GM15510 (cell line): ENCODE results near the gene HIBCH.

Source experiments
- POLR2A ChIP-seq: IDR thresholded peaks from 3 replicates; pipeline ENCODE4 v1.6.1; 2011; ENCODE audit warnings: borderline replicate concordance; ENCODE audit not compliant: insufficient read length; ENCODE audit errors: extremely low read depth

HIBCH gene

DNA sequence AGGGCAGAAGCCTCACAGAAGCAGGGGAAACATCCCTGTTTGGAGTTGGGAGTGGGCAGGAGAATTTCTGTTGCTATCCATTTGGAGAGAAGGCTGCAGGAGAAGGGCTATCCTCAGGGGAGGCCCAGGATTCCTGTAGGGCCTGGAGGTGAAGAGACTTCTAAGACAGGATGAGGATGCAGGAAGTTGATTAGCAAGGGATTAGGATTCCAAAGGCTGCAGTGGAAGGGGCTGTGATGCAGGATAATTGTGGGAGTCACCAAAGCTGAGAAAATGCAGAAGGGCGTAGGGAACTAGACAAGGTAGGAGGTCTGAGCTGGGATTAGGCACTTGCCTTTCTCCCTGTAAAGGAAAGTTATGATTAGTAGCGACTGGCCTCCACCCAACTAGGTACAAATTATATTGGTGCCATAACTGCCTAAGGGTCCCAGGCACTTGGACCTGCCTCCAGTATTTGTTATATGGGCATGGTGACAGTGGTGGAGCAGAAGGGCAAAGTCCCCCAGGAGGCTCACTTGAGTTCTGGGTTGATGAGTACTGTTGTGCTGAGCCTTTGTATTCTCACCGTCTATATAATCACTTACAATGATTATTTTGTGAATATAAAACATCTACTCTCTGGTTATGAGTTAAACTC lies 160.7 kb downstream of the HIBCH start:
- TF ChIP-seq POLR2A: no peak

DNA sequence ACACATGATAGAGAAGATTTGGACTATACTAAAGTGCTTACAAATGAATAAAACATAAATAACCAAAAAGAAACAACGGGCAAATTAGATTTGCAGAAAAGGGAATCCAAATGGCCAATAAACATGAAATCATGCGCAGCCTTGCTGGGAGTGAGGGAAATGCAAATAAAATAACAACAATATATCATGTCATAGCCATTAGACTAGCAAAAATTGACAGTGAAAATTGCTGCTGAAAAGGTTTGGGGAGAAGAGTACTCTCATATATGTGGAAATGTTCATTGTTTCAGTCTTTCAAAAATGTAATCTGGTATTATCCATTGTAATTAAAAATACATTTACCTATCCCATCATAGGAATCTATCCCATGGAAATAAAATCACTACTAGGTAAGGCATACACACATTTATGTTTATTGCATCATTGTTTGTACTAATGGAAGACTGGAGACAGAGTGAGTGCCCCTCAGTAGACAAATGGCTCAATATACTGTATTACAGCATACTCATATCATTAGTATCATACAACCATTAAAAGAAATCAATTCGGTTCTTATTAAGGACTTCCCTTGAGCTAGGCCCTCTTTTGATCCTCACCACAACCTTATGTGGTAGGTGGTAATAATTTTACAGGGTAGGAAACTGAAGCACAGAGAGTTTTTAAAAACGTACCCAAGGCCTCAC lies 163.0 kb downstream of the HIBCH start:
- TF ChIP-seq POLR2A: no peak
